Inflammatory macrophage treated with lipopolysaccharide for 1 hour (primary cell): ENCODE results near the gene SPAG16.

Experiments used
- DNase-seq, 2 donors: peaks; one replicate each; pipeline ENCODE4 v3.0.0-alpha.2; 2020 to 2022

Gene SPAG16

DNA sequence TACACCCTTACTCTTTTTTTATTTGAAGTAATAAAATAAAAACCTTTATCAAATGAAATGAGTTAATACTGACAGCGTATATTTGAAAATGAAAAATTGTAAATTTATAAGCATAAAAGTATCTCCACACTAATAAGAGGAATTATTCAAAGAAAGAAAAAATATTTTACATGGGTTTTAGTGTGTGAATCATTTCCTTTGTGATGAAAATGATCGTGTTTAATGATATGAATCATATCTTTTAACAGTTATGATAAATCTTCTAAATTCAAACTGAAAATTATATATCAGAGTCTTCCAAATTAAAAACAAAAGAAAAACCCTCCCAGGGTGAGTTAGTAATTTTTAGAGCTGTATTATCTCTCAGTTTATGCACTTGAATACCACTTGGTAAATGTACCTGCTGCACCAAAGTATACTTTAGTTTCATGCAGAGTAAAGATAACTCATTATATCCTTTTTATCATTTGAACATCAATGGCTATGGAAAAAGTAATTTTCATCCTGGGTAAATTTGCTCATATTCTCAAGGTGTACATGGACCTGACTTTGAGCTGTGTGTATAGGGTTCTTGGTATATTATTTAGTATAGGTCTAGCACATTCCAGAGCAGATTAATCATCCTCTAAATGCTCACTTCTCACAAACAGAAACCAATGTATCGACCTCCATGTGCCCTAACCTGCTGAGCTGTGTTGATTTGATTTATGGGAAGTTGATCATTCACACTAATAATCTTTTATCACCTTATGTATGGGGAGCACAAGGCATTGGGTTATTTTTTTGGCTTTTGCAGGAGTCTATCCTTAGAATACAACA is 1027.9 kb downstream of the SPAG16 start:
- DNase-seq, result no peak

GRCh38 chr2:214315324-214315723 is 1031.1 kb downstream of the SPAG16 start:
- no peak for DNase-seq

DNA sequence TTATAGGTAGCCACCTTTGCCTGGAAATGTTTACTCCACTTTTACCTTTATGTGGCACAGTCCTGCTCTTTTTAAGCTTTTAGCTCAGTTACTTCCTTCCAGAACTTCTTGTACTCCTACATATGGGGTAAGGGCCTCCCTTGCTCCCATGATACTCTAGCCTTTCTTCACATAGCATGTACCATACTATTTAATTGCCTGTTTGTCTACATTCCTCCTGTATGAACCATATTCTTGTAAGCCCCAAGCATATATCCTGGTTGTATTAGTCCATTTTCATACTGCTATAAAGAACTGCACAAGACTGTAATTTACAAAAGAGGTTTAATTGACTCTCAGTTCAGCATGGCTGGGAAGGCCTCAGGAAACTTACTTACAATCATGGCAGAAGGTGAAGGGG is 1035.9 kb downstream of the SPAG16 start:
- DNase-seq, result no peak

DNA sequence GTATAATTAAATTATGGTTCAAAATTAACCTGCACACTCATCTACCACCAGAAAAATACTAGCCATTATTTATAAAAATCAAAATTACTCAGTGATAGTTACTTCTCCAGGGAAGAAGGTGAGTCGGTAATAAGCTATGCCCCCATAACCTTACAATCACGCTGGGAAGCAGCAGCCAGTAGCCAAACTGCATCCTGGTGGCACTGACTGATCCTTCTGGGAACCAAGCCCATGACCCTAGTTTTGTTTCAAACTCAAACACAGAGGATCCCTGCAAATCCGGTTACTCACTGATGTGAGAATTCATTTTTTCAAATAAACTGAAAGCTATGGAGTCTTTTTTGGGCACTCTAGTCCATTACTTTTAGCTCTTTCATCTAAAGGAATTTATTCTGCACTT is 1038.4 kb downstream of the SPAG16 start:
- DNase-seq, result no peak

- DNase-seq, result no peak
Measured at GRCh38 chr2:214325404-214325803, 1041.1 kb downstream of the SPAG16 start.

DNA sequence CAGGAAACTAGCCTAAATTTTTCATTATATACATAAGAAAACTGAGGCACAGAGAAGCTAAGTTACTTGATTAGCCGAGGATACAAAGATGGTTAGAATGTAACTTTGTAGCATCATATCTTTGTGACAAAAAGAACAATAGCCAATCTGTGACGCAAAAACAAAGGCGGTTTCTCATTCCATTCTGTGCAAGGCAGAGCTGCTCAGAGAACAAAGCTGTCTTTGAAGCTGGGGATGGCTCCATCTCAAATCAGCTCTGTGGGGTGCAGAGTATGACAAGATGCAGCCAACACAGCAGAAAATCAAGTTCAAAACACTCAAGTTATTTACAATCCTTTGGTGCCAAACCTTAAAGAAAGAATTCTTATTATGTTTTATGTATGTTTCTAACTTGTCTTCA is 1044.7 kb downstream of the SPAG16 start:
- DNase-seq, result no peak

- DNase-seq, result peak; percentile 50 to 70
Measured at GRCh38 chr2:214341646-214342045, 1057.4 kb downstream of the SPAG16 start.

GRCh38 chr2:214358506-214358905 is 1074.2 kb downstream of the SPAG16 start:
- DNase-seq, result no peak

GRCh38 chr2:214361116-214361515 is 1076.9 kb downstream of the SPAG16 start:
- no peak for DNase-seq

GRCh38 chr2:214365549-214365948 is 1081.3 kb downstream of the SPAG16 start:
- DNase-seq, result no peak

- DNase-seq, result no peak
Measured at GRCh38 chr2:214367171-214367570, 1082.9 kb downstream of the SPAG16 start.

DNA sequence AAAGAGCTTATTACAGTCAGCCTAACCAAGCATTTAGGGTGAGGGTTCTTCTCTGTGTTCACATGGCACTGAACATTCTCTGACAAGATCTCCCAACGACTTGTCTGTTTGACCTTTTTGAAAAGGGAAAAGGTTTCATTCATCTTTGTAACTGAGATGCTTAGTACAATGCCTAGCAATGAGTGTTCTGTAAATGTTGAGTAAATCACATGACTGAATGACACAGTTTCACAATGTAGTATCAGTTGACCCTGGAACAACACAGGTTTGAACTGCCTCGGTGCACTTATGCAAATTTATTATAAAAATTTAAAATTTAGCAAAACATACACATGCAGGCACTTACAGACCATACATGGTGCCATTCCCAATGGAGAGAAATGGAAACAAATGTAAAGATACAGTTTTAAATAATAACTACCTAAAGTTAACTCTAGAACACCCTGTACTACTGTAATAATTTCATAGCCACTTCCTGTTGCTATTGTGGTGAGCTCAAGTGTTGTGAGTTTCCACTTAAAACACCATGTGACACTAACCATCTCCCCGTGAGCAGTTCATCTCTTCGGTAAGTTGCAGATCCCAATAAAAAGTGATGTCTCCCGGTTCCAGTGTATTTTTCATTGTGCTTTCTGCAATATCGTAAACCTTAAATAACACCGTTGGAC is 1092.5 kb downstream of the SPAG16 start:
- DNase-seq, result no peak

- DNase-seq, result no peak
Measured at GRCh38 chr2:214377286-214377624, 1093.0 kb downstream of the SPAG16 start.

GRCh38 chr2:214378455-214379103 is 1094.3 kb downstream of the SPAG16 start:
- no peak for DNase-seq

GRCh38 chr2:214379227-214379626 is 1095.0 kb downstream of the SPAG16 start:
- no peak for DNase-seq

DNA sequence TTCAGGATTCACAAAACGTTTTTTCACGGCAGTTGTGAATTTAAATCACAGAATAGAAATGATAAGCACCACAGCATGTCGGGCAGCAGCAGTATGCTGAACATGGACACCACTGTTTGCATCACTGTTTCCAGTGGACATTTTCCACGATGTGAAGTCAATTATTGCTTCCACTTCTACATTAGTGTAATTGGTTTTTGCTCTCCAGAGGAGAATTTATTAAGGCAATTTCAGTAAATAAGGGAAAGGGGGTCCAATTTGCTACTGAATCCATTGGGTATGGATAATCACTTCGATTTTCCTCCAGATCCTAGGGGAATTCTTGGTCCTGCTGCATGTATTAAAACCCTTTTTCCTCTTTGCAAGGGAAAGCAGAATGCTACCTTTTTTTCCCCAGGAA is 1096.4 kb downstream of the SPAG16 start:
- no peak for DNase-seq

GRCh38 chr2:214382229-214382628 is 1098.0 kb downstream of the SPAG16 start:
- DNase-seq, result no peak

- DNase-seq, result no peak
Measured at GRCh38 chr2:214386720-214387119, 1102.5 kb downstream of the SPAG16 start.

DNA sequence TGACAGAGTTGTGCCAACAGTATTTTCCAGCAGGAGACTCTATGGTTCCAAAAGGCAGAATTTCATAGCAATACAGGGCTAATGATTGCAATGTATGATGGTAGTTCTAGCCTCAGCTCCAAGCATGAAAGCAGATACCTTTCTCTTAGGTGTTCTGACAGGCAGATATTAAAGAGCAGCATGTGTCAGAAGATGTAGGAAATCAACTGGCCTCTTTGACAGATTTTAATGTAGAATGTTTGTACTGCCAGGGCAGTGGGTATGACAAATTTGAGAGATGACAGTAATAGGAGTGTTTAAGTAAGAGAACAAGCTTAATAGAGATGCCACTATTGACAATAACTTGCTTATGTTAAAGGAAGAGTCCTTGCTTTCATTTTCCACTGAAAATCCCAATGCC is 1105.1 kb downstream of the SPAG16 start:
- no peak for DNase-seq

DNA sequence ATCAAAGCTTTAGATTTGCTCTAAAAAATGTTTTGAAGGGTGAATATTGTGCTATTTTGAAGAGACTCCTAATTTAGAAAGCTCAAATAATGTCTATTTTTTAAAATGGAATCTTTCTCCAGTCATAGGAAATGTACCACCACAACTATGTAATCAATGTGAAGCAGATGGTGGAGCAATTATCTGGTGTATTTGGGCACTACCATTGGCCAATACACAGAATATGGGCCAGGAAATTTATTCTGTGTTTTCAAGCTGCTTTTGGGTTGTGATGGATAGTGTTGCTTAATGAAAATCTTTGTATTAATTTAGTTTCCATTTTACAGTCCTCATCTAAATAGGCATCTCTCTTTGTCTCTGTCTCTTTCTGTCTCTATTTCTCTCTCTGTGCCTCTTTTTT is 1109.5 kb downstream of the SPAG16 start:
- DNase-seq, result no peak

DNA sequence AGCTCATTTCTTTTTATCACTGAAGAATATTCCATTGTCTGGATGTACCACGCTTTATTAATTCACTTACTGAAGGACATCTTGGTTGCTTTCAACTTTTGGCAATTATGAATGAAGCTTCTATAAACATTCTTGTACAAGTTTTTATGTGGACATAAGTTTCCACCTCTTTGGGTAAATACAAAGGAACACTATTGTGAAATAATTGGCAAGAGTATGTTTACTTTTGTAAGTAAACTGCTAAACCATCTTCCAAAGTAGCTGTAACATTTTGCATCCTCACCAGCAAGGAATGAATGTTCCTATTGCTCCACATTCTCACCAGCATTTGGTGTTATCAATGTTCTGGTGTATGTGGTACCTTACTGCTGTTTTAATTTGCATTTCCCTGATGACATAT is 1110.8 kb downstream of the SPAG16 start:
- DNase-seq, result no peak

DNA sequence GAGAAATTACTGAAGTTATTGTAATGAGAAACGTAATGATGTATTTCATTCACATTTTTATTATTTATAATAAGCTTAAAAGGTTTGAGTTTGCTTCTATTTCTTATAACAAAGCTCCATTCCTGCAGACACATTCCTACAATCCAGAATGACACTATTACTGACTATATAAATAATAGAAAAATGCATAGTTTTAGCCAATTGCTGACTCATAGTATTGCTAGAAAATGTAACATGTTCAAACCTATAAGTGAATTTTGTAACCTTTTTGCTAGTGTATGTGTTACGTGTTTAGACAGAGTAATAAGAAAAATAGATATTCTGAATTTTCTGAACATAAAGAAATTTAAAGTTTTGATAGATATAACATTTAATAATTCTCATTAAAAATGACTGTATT is 1117.3 kb downstream of the SPAG16 start:
- DNase-seq, result no peak

DNA sequence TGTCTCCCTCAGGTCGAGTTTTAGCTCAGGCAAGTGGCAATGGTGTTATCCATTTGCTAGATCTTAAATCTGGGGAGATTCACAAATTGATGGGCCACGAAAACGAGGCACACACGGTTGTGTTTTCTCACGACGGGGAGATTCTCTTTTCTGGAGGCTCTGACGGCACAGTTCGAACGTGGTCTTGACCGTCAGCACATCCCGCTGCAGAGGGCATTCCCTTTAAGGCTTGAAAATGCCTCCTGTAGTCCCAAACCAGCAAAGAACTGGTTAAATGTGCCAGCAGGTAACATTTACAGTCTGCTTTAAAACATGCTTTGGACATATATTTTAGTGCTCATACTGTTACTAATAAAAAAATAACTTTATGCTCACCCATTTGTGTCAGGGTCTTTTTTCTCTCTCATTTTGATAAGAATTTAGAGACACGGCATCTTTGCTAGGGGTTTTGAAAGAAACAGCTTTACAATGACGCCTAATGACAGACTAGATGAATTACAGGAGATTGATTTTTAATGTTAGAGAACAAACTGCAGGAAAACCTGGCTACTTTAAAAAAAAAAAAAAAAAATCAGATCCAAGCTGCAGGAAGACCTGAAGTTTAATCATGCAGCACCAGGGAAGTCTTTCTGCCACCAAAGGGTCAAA is 1126.0 kb downstream of the SPAG16 start:
- DNase-seq, result no peak
